PFSK-1 (cell line): Measurements from ENCODE around the gene UQCRC2.

Source experiments
- FOXP2 ChIP-seq: optimal IDR thresholded peaks from 2 replicates; pipeline ENCODE3; 2011; ENCODE audit warnings: borderline replicate concordance, control low read depth, inconsistent platforms; ENCODE audit not compliant: insufficient read depth; ENCODE audit errors: extremely low read length, extremely low read depth
- POLR2AphosphoS5 ChIP-seq: IDR thresholded peaks from 2 replicates; pipeline ENCODE4 v1.6.1; 2012; ENCODE audit warnings: low read depth, mild to moderate bottlenecking, control low read depth, low read length, moderate library complexity
- REST ChIP-seq, 2 experiments: IDR thresholded peaks; 2 replicates each; pipeline versions ENCODE4 v1.6.1 to v1.8.0; 2011 to 2012; ENCODE audit warnings: low read depth in 2 of 2, low read length in 2 of 2, control low read depth in 1 of 2, inconsistent platforms in 1 of 2, mild to moderate bottlenecking in 1 of 2, moderate library complexity in 1 of 2; ENCODE audit not compliant: insufficient read depth in 1 of 2
- SIN3A ChIP-seq: IDR thresholded peaks from 2 replicates; pipeline ENCODE4 v1.6.1; 2012; ENCODE audit warnings: mild to moderate bottlenecking, low read length, moderate library complexity, borderline replicate concordance; ENCODE audit not compliant: insufficient read depth
- TAF1 ChIP-seq: IDR thresholded peaks from 2 replicates; pipeline ENCODE4 v1.6.1; 2012; ENCODE audit warnings: low read length, control low read depth, borderline replicate concordance; ENCODE audit not compliant: insufficient read depth

Gene UQCRC2

GRCh38 chr16:22004341-22004740, 51.2 kb downstream of the UQCRC2 start:
- TF ChIP-seq REST (IDR thresholded peaks at IDR 0.05; ENCODE audit: insufficient read depth in 1 of 2, low read depth in 2 of 2, low read length in 2 of 2) (no peak), POLR2AphosphoS5 (no peak), FOXP2 (no peak), SIN3A (no peak), TAF1 (no peak)

- no peak for TF ChIP-seq TAF1
- TF ChIP-seq SIN3A = no peak
- TF ChIP-seq REST (IDR thresholded peaks at IDR 0.05; ENCODE audit: insufficient read depth in 1 of 2, low read depth in 2 of 2, low read length in 2 of 2) = no peak
- no peak for TF ChIP-seq FOXP2
- TF ChIP-seq POLR2AphosphoS5 = no peak
Measured at GRCh38 chr16:22005746-22006145, 52.6 kb downstream of the UQCRC2 start.

GRCh38 chr16:22006636-22007035, 53.5 kb downstream of the UQCRC2 start:
- TF ChIP-seq FOXP2 (no peak), REST (IDR thresholded peaks at IDR 0.05; ENCODE audit: insufficient read depth in 1 of 2, low read depth in 2 of 2, low read length in 2 of 2) (no peak), POLR2AphosphoS5 (no peak), SIN3A (no peak), TAF1 (no peak)

GRCh38 chr16:22007159-22007508, 54.0 kb downstream of the UQCRC2 start:
- no peak for TF ChIP-seq SIN3A
- no peak for TF ChIP-seq FOXP2
- TF ChIP-seq TAF1 = no peak
- TF ChIP-seq REST (IDR thresholded peaks at IDR 0.05; ENCODE audit: insufficient read depth in 1 of 2, low read depth in 2 of 2, low read length in 2 of 2) = no peak
- no peak for TF ChIP-seq POLR2AphosphoS5

- TF ChIP-seq FOXP2 = peak; percentile 9
- TF ChIP-seq REST (IDR thresholded peaks at IDR 0.05; ENCODE audit: insufficient read depth in 1 of 2, low read depth in 2 of 2, low read length in 2 of 2) = peak in 1 of 2 experiments; percentile 68; a peak in 1 of 4 replicates
- no peak for TF ChIP-seq POLR2AphosphoS5
- TF ChIP-seq TAF1 = no peak
- no peak for TF ChIP-seq SIN3A
Measured at GRCh38 chr16:22007509-22008214, 54.5 kb downstream of the UQCRC2 start, which contains the start of gene MOSMO. Gene MOSMO (plus strand): TSS chr16:22008111. CDS start chr16:22008302, 191 bp downstream.
